WTC11 (cell line): Measurements from ENCODE around the gene SLC29A3. TPM values are rescaled to one million over a fixed set of nuclear protein-coding genes. Genes with fewer than 3 reads are reported as not detected.

Experiments used
- ATAC-seq: fragments of 200-7000 bp; cut with Tn5 transposase; 2 replicates; pipeline ENCODE4 v1.10.0; 2021; ENCODE audit warnings: mild to moderate bottlenecking, moderate library complexity
- CTCF ChIA-PET: fragments of 300-600 bp; sonication (Branson Sonifier 250); formaldehyde crosslinking; loops from one replicate; lab custom pipeline; 2021; ENCODE audit warnings: antibody characterized with exemption; lab: Charles Lee
- POLR2A ChIA-PET: fragments of 350-600 bp; sonication (Branson Sonifier 250); formaldehyde crosslinking; loops from one replicate; lab custom pipeline; 2021; ENCODE audit warnings: antibody characterized with exemption; lab: Charles Lee
- DNase-seq: peaks from one replicate; pipeline ENCODE4 v3.0.0; 2021; ENCODE audit warnings: low spot score
- H3K27ac Mint-ChIP-seq: 2 replicates; pipeline ENCODE4 v1.8.0; 2021; ENCODE audit warnings: mixed read lengths
- H3K27me3 Mint-ChIP-seq: 2 replicates; pipeline ENCODE4 v1.8.0; 2021; ENCODE audit warnings: low read depth, mild to moderate bottlenecking, moderate library complexity, mixed read lengths
- H3K36me3 Mint-ChIP-seq: 2 replicates; pipeline ENCODE4 v1.8.0; 2021; ENCODE audit warnings: mixed read lengths
- H3K4me1 Mint-ChIP-seq: 2 replicates; pipeline ENCODE4 v1.8.0; 2022; ENCODE audit warnings: mixed read lengths
- H3K4me3 Mint-ChIP-seq: 2 replicates; pipeline ENCODE4 v1.8.0; 2021; ENCODE audit warnings: mild to moderate bottlenecking, moderate library complexity, mixed read lengths
- H3K9me3 Mint-ChIP-seq: 2 replicates; pipeline ENCODE4 v1.8.0; 2021; ENCODE audit warnings: mixed read lengths
- CBFB ChIP-seq: sonication (generic); formaldehyde crosslinking; IDR thresholded peaks from 2 replicates; pipeline ENCODE4 v1.8.1; 2022; ENCODE audit warnings: mild to moderate bottlenecking, low read depth, missing genetic modification reagents
- ELF4 ChIP-seq: sonication (generic); formaldehyde crosslinking; IDR thresholded peaks from 2 replicates; pipeline ENCODE4 v1.8.1; 2022; ENCODE audit warnings: low read depth, mild to moderate bottlenecking, moderate library complexity, missing genetic modification reagents
- ESRRA ChIP-seq: sonication (generic); formaldehyde crosslinking; IDR thresholded peaks from 2 replicates; pipeline ENCODE4 v1.8.1; 2022; ENCODE audit warnings: mild to moderate bottlenecking, missing genetic modification reagents, borderline replicate concordance
- ETV6 ChIP-seq: sonication (generic); formaldehyde crosslinking; IDR thresholded peaks from 2 replicates; pipeline ENCODE4 v1.8.1; 2022; ENCODE audit warnings: mild to moderate bottlenecking, missing genetic modification reagents
- GABPB1 ChIP-seq: sonication (generic); formaldehyde crosslinking; IDR thresholded peaks from 2 replicates; pipeline ENCODE4 v1.8.1; 2023; ENCODE audit warnings: mild to moderate bottlenecking, missing genetic modification reagents
- JAZF1 ChIP-seq: fragments of 250-450 bp; sonication (Bioruptor Pico); IDR thresholded peaks from 2 replicates; pipeline ENCODE4 v1.9.0; 2021; ENCODE audit warnings: moderate library complexity, mild to moderate bottlenecking, inconsistent platforms
- JUN ChIP-seq: sonication (generic); formaldehyde crosslinking; IDR thresholded peaks from 2 replicates; pipeline ENCODE4 v1.8.0; 2023; ENCODE audit warnings: mild to moderate bottlenecking, missing genetic modification reagents
- KAT7 ChIP-seq: sonication (generic); formaldehyde crosslinking; IDR thresholded peaks from 2 replicates; pipeline ENCODE4 v1.8.1; 2023; ENCODE audit warnings: missing genetic modification reagents, mild to moderate bottlenecking, borderline replicate concordance
- MXD4 ChIP-seq: fragments of 250-450 bp; sonication (Bioruptor Pico); IDR thresholded peaks from 2 replicates; pipeline ENCODE4 v1.8.0; 2021; ENCODE audit warnings: mild to moderate bottlenecking, moderate library complexity, borderline replicate concordance
- MYBL2 ChIP-seq: sonication (generic); formaldehyde crosslinking; IDR thresholded peaks from 2 replicates; pipeline ENCODE4 v1.8.1; 2023; ENCODE audit warnings: mild to moderate bottlenecking, moderate library complexity, missing genetic modification reagents
- NR1H2 ChIP-seq: sonication (generic); formaldehyde crosslinking; IDR thresholded peaks from 2 replicates; pipeline ENCODE4 v1.9.0; 2021; ENCODE audit warnings: mild to moderate bottlenecking, moderate library complexity, missing genetic modification reagents
- NR3C1 ChIP-seq: sonication (generic); formaldehyde crosslinking; conservative IDR thresholded peaks from 2 replicates; pipeline ENCODE4 v1.8.1; 2023; ENCODE audit warnings: low read depth, mild to moderate bottlenecking, missing genetic modification reagents
- PRRX2 ChIP-seq: fragments of 250-450 bp; sonication (Bioruptor Pico); IDR thresholded peaks from 2 replicates; pipeline ENCODE4 v1.8.0; 2021; ENCODE audit warnings: mild to moderate bottlenecking
- SMAD3 ChIP-seq: sonication (generic); formaldehyde crosslinking; IDR thresholded peaks from 2 replicates; pipeline ENCODE4 v1.8.0; 2022; ENCODE audit warnings: missing genetic modification reagents, mild to moderate bottlenecking, borderline replicate concordance
- TCF7 ChIP-seq: sonication (generic); formaldehyde crosslinking; IDR thresholded peaks from 2 replicates; pipeline ENCODE4 v1.8.0; 2022; ENCODE audit warnings: mild to moderate bottlenecking, low read depth, missing genetic modification reagents, moderate library complexity
- TEAD1 ChIP-seq: sonication (generic); formaldehyde crosslinking; IDR thresholded peaks from 2 replicates; pipeline ENCODE4 v1.8.0; 2022; ENCODE audit warnings: mild to moderate bottlenecking, missing genetic modification reagents
- ZNF232 ChIP-seq: sonication (generic); formaldehyde crosslinking; IDR thresholded peaks from 2 replicates; pipeline ENCODE4 v1.8.0; 2022; ENCODE audit warnings: mild to moderate bottlenecking, missing genetic modification reagents
- ZNF317 ChIP-seq: sonication (generic); formaldehyde crosslinking; IDR thresholded peaks from 2 replicates; pipeline ENCODE4 v1.8.1; 2023; ENCODE audit warnings: low read depth, mild to moderate bottlenecking, moderate library complexity, missing genetic modification reagents, borderline replicate concordance
- ZNF416 ChIP-seq: fragments of 250-450 bp; sonication (Bioruptor Pico); IDR thresholded peaks from 2 replicates; pipeline ENCODE4 v1.9.0; 2021; ENCODE audit warnings: mild to moderate bottlenecking, inconsistent platforms
- total RNA-seq: library from RNA; stranded (reverse); gene quantifications from 3 replicates; pipeline ENCODE4 v1.2.3, GENCODE V29; 2021
- TF ChIP-seq, protein P1 (sequence below): sonication (generic); formaldehyde crosslinking; IDR thresholded peaks from 2 replicates; pipeline ENCODE4 v1.8.1; 2023; ENCODE audit warnings: mild to moderate bottlenecking, missing genetic modification reagents, borderline replicate concordance
- TF ChIP-seq, protein P2 (sequence below): sonication (generic); formaldehyde crosslinking; IDR thresholded peaks from 2 replicates; pipeline ENCODE4 v1.8.0; 2023; ENCODE audit warnings: missing genetic modification reagents
- TF ChIP-seq, protein P3 (sequence below): fragments of 250-450 bp; sonication (Bioruptor Pico); IDR thresholded peaks from 2 replicates; pipeline ENCODE4 v1.9.0; 2021; ENCODE audit warnings: mild to moderate bottlenecking
- TF ChIP-seq, protein P4 (sequence below): sonication (generic); formaldehyde crosslinking; conservative IDR thresholded peaks from 2 replicates; pipeline ENCODE4 v1.8.1; 2022; ENCODE audit warnings: mild to moderate bottlenecking, missing genetic modification reagents
- TF ChIP-seq, protein P5 (sequence below): sonication (generic); formaldehyde crosslinking; IDR thresholded peaks from 2 replicates; pipeline ENCODE4 v1.8.0; 2022; ENCODE audit warnings: missing genetic modification reagents
- TF ChIP-seq, protein P6 (sequence below): fragments of 250-450 bp; sonication (Bioruptor Pico); IDR thresholded peaks from 2 replicates; pipeline ENCODE4 v1.8.0; 2021; ENCODE audit warnings: mild to moderate bottlenecking

Gene SLC29A3
- total RNA-seq, 1 experiment from 2014 or later = 9.2 TPM

DNA sequence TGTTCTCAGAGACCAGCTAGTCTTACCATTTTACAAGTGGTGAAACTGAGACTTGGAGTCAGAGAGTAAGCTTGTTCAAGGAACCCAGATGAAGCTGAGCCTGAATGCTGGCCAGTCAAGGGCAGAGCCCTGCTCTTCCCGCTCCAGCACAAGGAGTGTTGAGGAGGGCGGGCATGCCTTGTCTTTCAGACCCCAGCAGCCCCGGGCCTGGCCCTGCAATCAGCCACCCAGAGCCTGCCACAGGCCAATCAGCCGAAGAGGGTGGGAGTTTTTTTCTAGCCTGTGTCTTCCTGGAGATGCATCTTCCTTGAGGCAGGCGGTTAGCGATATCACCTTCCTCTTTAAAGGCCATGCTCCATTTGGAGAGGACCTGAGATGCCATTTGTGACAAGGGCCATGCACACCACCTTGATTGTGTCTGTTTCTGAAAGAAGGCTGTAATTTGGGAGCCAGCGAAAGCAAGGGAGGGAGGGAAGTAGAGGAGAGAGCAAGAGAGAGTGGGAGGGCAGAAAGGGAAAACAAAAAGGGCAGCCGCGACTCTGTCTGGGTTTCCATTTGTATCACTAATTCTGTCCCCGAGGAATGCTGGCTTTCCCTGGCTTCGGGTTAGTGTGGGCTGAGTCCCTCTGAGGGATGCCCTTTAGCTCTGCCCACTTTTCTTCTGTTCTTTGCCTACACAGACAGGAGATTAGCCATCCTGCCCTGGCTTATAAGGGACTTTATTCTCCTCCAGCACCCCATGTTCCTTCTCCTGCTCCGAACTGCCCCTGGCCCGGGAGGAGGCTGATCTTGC is 85.6 kb downstream of the SLC29A3 start:
- CTCF ChIA-PET = interaction anchor here (0.5 to 3.1 kb wide), 6 partner anchors 25 to 219 kb away, joined by 3 to 8 read pairs (median 4); no protein-coding TSS in a partner anchor
- ATAC-seq (peak; percentile 58; the same call in 1 of the 2 replicates), DNase-seq (no peak)
- H3K36me3 Mint-ChIP-seq = no peaks in the 10 kb centered on the region
- H3K4me3 Mint-ChIP-seq = no peak overlapping the region
- H3K9me3 Mint-ChIP-seq = no peaks in the 10 kb centered on the region
- peaks cover 8% of the 10 kb centered on the region for H3K27me3 Mint-ChIP-seq
- TF ChIP-seq KAT7 (CRISPR knock-in tag) (no peak), ESRRA (no peak), TCF7 (CRISPR knock-in tag) (no peak), ELF4 (CRISPR knock-in tag) (no peak), SMAD3 (CRISPR knock-in tag) (no peak), MXD4 (CRISPR knock-in tag) (no peak), ZNF416 (no peak), ZNF232 (no peak), NR3C1 (CRISPR knock-in tag) (no peak), JAZF1 (CRISPR knock-in tag) (no peak), ETV6 (no peak), NR1H2 (no peak)
- TF ChIP-seq, protein P1, sequence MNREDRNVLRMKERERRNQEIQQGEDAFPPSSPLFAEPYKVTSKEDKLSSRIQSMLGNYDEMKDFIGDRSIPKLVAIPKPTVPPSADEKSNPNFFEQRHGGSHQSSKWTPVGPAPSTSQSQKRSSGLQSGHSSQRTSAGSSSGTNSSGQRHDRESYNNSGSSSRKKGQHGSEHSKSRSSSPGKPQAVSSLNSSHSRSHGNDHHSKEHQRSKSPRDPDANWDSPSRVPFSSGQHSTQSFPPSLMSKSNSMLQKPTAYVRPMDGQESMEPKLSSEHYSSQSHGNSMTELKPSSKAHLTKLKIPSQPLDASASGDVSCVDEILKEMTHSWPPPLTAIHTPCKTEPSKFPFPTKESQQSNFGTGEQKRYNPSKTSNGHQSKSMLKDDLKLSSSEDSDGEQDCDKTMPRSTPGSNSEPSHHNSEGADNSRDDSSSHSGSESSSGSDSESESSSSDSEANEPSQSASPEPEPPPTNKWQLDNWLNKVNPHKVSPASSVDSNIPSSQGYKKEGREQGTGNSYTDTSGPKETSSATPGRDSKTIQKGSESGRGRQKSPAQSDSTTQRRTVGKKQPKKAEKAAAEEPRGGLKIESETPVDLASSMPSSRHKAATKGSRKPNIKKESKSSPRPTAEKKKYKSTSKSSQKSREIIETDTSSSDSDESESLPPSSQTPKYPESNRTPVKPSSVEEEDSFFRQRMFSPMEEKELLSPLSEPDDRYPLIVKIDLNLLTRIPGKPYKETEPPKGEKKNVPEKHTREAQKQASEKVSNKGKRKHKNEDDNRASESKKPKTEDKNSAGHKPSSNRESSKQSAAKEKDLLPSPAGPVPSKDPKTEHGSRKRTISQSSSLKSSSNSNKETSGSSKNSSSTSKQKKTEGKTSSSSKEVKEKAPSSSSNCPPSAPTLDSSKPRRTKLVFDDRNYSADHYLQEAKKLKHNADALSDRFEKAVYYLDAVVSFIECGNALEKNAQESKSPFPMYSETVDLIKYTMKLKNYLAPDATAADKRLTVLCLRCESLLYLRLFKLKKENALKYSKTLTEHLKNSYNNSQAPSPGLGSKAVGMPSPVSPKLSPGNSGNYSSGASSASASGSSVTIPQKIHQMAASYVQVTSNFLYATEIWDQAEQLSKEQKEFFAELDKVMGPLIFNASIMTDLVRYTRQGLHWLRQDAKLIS (CRISPR knock-in tag) = no peak
- TF ChIP-seq, protein P2, sequence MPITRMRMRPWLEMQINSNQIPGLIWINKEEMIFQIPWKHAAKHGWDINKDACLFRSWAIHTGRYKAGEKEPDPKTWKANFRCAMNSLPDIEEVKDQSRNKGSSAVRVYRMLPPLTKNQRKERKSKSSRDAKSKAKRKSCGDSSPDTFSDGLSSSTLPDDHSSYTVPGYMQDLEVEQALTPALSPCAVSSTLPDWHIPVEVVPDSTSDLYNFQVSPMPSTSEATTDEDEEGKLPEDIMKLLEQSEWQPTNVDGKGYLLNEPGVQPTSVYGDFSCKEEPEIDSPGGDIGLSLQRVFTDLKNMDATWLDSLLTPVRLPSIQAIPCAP (CRISPR knock-in tag) = no peak
- TF ChIP-seq, all 79 proteins: peak for 0
- Mint-ChIP-seq H3K4me1 (peaks cover 9% of the 10 kb centered on the region), H3K27ac (no peak overlapping the region)
- POLR2A ChIA-PET = no interaction called here

DNA sequence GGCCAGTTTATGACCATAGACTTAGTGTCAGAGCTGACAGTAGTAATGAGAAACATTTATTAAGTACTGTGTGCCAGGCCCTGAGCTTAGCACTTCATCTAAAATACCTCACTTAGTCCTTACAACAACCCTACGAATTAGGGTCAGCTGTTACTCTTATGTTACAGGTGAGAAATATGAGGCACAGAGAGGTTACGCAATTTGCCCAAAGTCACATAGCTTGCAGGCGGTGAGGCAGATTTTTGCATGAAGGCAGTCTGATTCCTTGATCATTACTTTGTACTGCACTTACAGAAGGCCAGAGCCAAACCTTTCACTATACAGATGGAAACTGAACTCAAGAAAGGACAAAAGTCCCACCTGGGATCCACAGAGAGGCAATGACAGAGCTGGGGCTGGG is 87.8 kb downstream of the SLC29A3 start:
- ATAC-seq (no peak), DNase-seq (no peak)
- no peak overlapping the region for H3K27ac Mint-ChIP-seq
- 0 out of 2 replicates have a peak, but pooled peaks cover under 1% of the 10 kb centered on the region for H3K27me3 Mint-ChIP-seq
- CTCF ChIA-PET = interaction anchor here (1.5 to 3.1 kb wide), 2 partner anchors 10 to 25 kb away, joined by 7 to 8 read pairs; partner anchors contain the start of gene CDH23
- peaks cover 9% of the 10 kb centered on the region for H3K4me1 Mint-ChIP-seq
- no peak overlapping the region for H3K4me3 Mint-ChIP-seq
- POLR2A ChIA-PET = no interaction called here
- peaks cover 6% of the 10 kb centered on the region for H3K36me3 Mint-ChIP-seq
- H3K9me3 Mint-ChIP-seq = peaks cover 12% of the 10 kb centered on the region
- TF ChIP-seq SMAD3 (CRISPR knock-in tag) = no peak
- no peak for TF ChIP-seq MXD4 (CRISPR knock-in tag)
- no peak for TF ChIP-seq TEAD1 (CRISPR knock-in tag)
- no peak for TF ChIP-seq PRRX2
- TF ChIP-seq, protein P3, sequence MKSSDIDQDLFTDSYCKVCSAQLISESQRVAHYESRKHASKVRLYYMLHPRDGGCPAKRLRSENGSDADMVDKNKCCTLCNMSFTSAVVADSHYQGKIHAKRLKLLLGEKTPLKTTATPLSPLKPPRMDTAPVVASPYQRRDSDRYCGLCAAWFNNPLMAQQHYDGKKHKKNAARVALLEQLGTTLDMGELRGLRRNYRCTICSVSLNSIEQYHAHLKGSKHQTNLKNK (CRISPR knock-in tag) = no peak
- TF ChIP-seq GABPB1 = no peak
- TF ChIP-seq ZNF317 (CRISPR knock-in tag) = no peak
- TF ChIP-seq CBFB (CRISPR knock-in tag) = no peak
- TF ChIP-seq, protein P4, sequence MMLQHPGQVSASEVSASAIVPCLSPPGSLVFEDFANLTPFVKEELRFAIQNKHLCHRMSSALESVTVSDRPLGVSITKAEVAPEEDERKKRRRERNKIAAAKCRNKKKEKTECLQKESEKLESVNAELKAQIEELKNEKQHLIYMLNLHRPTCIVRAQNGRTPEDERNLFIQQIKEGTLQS (CRISPR knock-in tag) = no peak
- no peak for TF ChIP-seq JUN (CRISPR knock-in tag)
- TF ChIP-seq, protein P5, sequence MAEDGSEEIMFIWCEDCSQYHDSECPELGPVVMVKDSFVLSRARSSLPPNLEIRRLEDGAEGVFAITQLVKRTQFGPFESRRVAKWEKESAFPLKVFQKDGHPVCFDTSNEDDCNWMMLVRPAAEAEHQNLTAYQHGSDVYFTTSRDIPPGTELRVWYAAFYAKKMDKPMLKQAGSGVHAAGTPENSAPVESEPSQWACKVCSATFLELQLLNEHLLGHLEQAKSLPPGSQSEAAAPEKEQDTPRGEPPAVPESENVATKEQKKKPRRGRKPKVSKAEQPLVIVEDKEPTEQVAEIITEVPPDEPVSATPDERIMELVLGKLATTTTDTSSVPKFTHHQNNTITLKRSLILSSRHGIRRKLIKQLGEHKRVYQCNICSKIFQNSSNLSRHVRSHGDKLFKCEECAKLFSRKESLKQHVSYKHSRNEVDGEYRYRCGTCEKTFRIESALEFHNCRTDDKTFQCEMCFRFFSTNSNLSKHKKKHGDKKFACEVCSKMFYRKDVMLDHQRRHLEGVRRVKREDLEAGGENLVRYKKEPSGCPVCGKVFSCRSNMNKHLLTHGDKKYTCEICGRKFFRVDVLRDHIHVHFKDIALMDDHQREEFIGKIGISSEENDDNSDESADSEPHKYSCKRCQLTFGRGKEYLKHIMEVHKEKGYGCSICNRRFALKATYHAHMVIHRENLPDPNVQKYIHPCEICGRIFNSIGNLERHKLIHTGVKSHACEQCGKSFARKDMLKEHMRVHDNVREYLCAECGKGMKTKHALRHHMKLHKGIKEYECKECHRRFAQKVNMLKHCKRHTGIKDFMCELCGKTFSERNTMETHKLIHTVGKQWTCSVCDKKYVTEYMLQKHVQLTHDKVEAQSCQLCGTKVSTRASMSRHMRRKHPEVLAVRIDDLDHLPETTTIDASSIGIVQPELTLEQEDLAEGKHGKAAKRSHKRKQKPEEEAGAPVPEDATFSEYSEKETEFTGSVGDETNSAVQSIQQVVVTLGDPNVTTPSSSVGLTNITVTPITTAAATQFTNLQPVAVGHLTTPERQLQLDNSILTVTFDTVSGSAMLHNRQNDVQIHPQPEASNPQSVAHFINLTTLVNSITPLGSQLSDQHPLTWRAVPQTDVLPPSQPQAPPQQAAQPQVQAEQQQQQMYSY (CRISPR knock-in tag) = no peak
- TF ChIP-seq, protein P6, sequence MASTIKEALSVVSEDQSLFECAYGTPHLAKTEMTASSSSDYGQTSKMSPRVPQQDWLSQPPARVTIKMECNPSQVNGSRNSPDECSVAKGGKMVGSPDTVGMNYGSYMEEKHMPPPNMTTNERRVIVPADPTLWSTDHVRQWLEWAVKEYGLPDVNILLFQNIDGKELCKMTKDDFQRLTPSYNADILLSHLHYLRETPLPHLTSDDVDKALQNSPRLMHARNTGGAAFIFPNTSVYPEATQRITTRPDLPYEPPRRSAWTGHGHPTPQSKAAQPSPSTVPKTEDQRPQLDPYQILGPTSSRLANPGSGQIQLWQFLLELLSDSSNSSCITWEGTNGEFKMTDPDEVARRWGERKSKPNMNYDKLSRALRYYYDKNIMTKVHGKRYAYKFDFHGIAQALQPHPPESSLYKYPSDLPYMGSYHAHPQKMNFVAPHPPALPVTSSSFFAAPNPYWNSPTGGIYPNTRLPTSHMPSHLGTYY (CRISPR knock-in tag) = no peak
- no peak for TF ChIP-seq MYBL2 (CRISPR knock-in tag)
